GM15510 (cell line): ENCODE results near the gene TRAK1.

Source experiments
- POLR2A ChIP-seq: IDR thresholded peaks from 3 replicates; pipeline ENCODE4 v1.6.1; 2011; ENCODE audit warnings: borderline replicate concordance; ENCODE audit not compliant: insufficient read length; ENCODE audit errors: extremely low read depth

Gene TRAK1

DNA sequence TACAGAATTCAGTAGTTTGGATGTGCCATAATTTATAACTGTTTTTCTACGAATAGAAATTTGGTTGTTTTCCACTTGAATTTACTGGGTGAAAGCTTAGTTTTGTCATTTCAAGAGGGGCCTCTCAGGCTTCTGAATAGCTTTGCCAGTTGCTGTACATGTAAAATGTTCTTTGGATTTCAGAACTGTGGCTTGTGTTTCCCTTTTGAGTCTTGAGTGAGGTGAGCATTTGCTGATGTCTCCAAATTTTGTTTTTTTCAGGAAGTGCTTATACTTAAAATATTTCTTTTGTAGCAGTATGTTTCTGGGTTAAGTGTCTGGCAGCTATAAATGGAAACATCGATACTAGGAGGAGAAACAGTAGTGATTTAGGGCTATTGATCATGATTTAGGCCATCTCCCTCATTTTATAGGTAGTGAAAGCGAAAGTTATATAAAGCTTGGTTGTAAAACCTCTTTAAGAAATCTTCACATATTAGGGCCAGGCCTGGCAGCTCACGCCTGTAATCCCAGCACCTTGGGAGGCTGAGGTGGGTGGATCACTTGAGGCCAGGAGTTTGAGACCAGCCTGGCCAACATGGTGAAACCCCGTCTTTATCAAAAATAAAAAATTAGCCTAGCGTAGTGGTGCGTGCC is 9.2 kb upstream of the TRAK1 start:
- no peak for TF ChIP-seq POLR2A

DNA sequence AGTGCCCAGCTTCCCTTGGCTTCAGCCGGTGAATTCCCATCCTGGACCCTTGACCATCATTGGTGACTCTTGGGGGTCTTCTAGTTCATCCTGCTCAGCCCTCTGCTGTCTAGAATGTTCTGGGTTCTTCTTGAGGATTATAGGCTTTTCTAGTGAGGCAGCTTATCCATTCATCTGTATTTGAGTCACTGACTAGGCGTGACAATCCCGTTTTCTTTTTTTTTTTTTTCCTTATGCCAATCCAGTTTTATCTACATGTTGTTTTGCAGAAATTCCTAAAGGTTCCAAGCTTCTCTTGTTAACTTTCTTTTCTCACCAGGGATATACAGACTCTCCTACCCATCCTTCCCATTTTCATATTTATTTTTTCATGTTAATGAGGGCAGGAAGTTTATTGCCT is 6.6 kb upstream of the TRAK1 start:
- no peak for TF ChIP-seq POLR2A

DNA sequence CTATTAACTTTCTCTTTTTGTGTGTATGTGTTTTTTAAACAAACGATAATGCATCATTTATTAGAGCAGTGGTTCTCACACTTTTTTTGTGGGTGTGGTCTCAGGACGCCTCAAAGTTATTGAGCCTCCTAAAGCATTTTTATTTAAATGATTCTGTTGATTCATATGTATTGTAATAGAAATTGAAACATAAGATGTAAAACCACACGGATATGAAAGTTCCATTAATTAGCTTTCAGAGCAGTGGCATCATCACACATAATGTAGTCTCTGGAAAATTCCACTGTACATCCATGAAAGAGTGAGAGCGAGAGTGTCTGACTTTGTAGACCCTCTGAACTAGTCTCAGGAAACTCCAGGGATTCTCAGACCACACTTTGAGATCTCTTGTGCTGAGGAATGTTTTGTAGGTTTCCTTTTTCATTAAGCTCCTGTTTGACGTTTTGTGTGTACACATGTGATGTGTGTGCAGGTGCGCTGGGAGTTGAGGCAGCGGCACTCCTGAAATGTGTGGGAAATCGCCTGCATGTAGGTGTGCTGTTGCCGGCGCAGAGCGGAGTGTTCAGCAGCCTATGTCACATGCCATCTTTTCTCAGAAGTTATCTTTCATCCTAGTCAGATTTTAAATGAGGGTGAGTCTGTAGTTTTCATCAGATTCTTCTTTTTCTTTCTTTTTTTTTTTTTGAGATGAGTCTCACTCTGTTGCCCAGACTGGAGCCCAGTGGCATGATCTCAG is 5.3 kb upstream of the TRAK1 start:
- no peak for TF ChIP-seq POLR2A

DNA sequence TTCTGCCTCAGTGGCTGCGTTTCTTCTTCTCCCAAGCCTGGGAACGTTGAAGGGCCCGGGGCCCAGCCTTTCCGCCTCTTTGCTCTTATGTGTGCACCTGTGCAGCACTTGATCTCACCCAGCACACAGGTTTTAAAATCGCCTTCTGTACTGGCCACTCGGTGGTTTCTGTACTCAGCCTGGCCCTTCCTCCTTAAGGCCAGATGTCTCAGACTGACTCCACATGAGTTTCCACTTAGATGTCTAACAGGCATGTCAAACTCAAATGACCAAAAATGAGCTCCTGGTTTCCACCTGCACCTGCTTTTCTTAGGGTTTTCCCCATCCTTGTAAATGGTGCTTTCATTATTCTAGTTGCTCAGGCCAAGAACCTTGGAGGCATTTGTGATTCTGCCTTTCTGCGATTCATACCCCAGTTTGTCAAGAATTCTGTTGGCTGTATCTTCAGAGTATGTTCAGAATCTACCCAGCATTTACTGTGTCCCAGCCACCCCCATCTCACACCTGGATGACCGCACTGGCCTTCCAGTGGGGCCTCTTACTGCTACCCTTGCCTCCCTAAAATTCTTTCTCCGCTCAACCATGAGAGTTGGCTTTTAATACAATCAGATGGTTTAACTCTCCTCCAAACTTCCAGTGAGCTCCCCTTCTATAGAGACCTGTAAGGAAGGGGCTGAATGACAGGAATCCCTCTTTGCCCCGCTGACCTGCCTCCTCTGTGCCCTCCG is 2.2 kb upstream of the TRAK1 start:
- TF ChIP-seq POLR2A, result no peak

DNA sequence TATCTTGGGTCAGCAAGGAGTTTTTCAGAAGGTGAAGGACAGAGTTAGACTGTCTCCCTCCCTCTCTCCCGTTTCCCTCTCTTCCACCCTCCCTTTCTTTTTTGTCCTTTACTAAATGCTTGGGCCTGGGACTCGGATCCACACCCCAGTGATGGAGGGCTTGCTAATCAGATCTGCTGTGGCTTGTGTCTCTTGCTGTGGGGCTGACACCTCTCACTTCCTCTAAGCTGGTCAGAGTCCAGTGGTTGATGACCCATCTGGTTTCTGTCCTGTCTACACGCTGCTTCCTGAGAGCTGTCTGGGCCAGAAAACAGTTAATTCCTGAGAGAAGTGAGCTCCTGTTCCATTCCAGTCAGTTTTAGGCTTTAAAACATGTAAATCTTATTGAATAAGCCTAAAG is 849 bp downstream of the TRAK1 start:
- no peak for TF ChIP-seq POLR2A

DNA sequence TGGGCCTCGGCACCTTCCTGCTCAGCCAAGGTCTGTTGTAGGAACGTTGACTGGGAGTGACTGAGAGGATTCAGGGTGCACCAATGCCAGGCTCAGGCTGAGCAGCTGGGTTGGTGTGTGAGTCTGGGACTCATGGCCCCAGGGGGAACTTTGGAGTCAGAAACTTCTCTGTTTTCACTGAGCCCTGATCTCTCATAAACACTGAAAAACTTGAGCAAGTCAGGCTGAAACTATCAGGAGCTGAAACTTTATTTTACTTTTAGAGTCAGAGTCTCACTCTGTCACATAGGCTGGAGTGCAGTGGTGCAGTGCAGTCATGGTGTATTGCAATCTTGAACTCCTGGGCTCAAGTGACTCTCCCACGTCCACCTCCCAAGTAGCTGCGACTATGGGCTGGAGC is 3.0 kb downstream of the TRAK1 start:
- TF ChIP-seq POLR2A, result no peak

DNA sequence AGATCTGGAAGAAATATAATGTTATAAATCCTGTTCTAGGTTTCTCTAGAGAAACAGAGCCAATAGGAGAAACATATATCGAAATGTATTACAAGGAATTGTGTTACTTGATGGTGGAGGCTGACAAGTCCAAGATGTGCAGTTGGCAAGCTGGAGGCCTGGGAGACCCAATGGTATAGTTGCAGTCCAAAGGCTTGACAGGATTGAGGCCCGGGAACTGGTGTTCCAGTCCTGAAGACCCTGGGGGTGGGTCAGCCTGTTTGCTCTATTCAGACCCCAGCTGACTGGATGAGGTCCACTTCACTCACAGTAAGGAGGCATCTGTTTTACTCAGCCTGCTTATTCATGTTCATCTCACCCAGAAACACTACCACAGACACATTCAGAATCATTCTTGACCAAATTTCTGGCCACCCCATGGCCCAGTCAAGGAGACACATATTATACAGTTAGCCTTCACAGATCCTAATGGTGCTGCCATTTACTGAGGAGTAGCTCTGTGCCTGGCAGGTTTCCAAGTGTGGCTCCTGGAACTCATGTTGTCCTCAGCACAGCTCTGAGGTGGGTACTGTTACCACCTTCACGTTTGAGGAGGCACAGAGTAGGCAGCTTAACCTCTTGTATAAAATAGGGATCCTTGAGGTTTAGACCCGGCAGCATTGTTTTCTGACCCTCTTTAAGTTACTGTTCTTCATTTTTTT is 3.7 kb downstream of the TRAK1 start:
- no peak for TF ChIP-seq POLR2A

DNA sequence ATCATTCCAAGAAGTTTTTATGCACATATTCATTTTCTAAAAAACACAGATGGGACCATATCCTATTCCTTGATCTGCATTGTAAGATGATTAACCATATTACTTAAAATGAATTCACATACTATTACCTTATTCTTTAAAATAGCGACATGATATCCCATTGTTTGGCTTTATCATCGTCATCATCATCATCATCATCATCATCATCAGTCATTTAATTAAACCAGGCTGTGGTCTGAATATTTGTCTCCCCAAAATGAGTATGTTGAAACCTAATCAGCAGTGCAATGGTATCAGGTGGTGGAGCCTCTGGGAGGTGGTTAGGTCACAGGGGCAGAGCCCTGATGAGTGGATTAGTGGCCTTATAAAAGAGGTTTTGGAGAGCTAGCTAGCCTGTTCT is 4.4 kb downstream of the TRAK1 start:
- TF ChIP-seq POLR2A, result no peak

DNA sequence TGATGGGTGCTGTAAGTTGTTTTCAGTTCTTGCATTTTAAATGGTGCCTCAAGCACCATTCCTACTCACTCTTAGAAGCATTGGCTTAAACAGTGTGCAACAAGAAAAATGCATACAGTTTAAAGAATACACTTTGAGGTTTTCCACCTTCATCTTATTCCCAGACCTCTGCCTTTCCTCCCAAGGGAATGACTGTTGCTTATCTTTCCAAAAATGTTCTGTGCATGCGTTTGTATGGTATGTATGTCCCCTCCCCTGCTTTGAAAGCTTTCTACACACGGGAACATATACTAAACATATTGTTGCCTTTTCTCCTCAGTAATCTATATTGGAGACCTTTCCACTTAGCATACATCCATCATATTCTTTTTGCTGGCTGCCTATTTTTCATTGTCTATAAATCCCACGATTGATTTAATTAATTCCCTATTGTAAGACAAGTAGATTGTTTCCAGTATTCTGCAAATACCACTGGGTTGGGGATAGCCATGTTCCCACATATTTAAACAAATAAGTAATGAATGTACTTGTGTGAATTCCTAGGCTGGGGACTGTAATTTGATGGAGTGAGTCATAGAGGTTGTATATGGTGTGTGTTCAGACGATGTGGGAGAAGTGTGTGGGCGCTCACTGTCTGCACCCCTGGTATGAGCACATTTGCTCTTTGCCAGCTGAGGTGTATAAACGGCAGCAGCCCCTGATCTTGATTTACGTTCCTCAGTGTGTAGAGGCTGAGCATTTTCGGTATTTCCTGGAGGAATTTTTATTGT is 5.8 kb downstream of the TRAK1 start:
- TF ChIP-seq POLR2A, result no peak

DNA sequence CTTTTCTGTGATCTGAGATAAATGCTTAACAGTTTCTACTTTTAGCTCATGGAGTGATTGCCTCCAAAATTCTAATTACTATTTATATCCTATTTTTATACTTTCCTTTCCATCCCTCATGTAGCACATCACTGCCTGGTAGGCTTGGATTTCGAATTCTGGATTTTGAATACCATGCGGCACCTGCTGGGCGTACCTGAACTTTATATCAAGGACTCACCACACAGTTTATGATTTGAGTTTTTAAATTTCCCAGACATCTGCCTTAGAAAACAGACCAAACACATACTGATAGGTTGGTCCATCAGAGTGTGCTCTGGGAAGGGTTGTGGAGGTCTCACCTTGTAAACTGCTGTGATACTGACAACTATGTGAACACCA is 6.4 kb downstream of the TRAK1 start:
- no peak for TF ChIP-seq POLR2A

DNA sequence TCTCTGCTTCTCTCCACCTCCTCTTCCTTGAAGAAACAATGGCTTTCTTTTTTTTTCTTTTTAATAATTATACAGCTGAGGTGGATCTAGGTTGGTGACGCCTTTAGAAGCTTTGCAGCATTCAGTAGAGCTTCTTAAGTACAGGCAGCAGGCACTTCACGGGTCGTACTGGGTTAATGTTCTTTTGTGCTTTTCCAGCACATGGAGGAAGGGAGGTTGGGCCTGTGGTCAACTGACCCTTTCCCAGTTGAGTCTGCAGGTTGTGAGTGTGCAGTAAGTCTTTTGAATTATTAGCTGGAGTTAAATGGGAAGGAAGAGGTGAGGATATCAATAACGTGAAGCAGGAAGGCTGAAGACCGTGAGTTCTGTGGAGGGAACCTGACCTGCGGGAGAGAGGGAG is 7.0 kb downstream of the TRAK1 start:
- TF ChIP-seq POLR2A, result no peak

DNA sequence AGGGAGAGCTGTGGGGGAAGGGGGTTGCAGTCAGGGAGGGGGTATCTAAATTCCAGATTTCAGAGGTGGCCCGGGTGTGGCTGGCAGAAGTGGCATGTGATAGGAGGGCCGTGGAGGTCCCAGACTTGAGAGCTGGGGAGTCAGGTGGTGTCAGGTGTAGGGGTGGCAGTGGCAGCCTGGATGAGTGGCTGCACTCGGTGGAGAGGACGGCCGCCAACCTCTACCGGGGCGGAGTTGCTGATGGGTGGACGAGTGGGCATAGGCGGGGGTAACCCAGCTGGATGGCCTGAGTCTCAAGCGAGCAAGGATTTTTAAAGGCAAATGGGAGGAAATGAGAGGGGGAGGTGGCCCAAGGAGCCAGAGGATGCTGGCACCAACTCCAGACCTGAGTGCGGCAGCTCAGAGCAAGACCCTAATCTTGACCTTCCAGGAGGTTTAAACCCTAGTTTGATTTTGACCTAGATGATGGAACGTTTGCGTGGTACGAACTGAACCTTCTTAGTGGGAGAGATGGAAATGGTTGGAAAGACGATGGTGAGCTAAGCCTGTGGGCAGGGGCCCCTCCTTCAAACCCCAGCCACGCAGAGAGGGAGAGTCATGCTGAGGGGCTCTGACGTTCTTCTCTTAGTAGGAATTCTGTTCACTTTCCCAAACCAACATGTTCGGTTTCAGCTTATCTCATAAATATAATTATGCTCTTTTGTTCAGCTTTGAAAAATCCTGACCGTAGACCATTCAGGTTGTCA is 8.0 kb downstream of the TRAK1 start:
- no peak for TF ChIP-seq POLR2A

DNA sequence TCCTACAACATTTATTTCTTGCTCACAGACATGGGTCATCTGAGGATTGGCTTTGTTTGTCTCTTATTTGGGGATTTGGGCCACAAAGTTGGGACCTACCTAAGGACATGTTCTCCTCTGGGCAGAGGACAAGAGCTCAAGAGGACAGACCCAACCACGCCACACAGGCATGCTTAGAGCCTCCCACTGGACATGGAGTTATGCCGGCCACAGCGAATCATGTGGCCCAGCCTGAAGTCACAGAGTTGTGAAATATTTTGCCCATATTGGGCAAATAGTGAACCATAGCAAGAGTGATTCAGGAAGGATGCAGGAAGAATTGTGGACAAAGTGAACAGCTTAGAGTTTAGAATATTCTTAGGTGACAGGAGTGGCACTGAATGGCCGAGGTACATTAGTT is 9.9 kb downstream of the TRAK1 start:
- no peak for TF ChIP-seq POLR2A

DNA sequence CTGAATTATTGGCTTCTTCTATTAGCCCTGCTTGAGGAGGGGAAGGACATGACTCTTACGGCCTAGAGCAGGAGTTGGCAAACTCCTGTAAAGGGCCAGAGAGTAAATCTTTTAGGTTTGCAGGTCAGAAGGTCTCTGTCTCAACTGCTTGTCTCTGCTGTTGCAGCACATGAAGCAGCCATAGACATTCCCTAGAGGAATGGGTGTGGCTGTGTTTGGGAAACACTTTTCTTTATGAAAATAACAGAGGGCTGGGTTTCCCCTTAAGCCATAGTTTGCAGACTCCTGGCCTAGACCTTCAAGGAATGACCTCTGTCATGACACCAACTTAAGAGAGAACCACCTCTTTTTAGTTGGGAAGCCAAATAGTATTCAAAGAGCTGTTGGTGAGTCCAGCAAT is 10.3 kb downstream of the TRAK1 start:
- no peak for TF ChIP-seq POLR2A

DNA sequence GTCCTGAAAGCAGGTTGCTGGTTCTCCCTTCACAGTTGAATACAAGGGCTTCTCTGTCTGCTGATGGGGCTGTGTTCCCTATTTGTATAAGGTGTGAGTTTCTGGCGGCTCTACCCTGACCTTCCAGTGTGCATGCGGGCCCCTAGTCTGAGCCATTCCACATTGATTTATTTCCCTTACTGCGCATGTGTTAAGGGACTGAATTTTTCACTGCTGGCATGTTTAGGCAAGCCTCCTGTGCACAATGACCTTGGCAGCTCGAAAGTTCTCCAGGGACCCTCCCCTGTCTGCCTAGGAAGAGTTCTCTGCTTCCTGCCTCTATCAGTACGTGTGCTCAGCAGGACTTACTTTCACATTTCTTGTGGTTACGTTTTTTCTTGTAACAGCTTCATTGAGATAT is 11.4 kb downstream of the TRAK1 start:
- TF ChIP-seq POLR2A, result no peak

DNA sequence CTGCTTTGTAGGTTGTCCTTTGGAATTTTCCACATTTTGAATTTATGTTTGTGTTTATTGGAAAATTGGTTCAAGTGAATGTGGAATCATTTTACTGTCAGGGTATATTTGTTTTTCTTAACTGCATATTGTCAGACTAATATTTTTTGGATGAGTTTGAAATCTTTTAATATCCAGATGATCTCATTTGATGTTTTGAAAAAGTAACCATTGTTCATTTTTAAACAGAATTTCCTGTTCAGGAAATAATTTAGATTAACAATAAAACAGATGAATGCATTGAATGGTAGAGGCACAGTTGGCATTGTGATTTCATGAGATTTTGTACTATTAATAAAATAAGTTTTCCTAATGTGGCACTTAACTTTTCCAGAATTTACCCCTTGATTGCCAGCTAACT is 15.5 kb downstream of the TRAK1 start:
- TF ChIP-seq POLR2A, result no peak
